Left lung (tissue), 10 donors: ENCODE results near the gene MTA2. TPM values are rescaled to one million over a fixed set of nuclear protein-coding genes. Genes with fewer than 3 reads are reported as not detected.

Source experiments
- ATAC-seq: fragments of 200-7000 bp; cut with Tn5 transposase; one replicate; pipeline ENCODE4 v1.9.1; 2020; ENCODE audit warnings: moderate library complexity
- DNase-seq, 4 donors: peaks; one replicate each; pipeline ENCODE4 v3.0.0-alpha.2; 2013 to 2020
- H3K27ac ChIP-seq, 2 donors: fragments of 200-600 bp; sonication (generic) in 1 of 2; one replicate each; pipeline versions ENCODE4 v1.5.0 to v1.8.0; 2020 to 2021
- H3K27me3 ChIP-seq, 2 donors: fragments of 200-600 bp; sonication (generic) in 1 of 2; one replicate each; pipeline versions ENCODE4 v1.5.0 to v1.8.0; 2020 to 2021
- H3K36me3 ChIP-seq, 2 donors: fragments of 200-600 bp; sonication (generic) in 1 of 2; one replicate each; pipeline versions ENCODE4 v1.5.0 to v1.8.0; 2020 to 2021
- H3K4me1 ChIP-seq, 2 donors: fragments of 200-600 bp; one replicate each; pipeline ENCODE4 v1.8.0; 2021
- H3K4me3 ChIP-seq, 2 donors: fragments of 200-600 bp; sonication (generic) in 1 of 2; one replicate each; pipeline versions ENCODE4 v1.5.0 to v1.8.0; 2020 to 2021; ENCODE audit warnings: mild to moderate bottlenecking in 1 of 2
- H3K9me3 ChIP-seq, 2 donors: fragments of 200-600 bp; sonication (generic) in 1 of 2; one replicate each; pipeline versions ENCODE4 v1.5.0 to v1.8.0; 2020 to 2021
- intact Hi-C, 2 donors: fragments of 100-400 bp; cut with DNase I; formaldehyde crosslinking; loops; one replicate each; pipeline versions ENCODE4 v1.11.2 to v1.14.2; 2022
- polyA plus RNA-seq, 6 donors: library from polyadenylated mRNA; unstranded; fragments of 120-200 nt; gene quantifications; one replicate each; pipeline ENCODE4 v1.2.1, GENCODE V29; 2013; ENCODE audit not compliant: insufficient read length in 6 of 6
- total RNA-seq, 2 donors: library from RNA; stranded (reverse); fragmentation: NEBNext Ultra II Directional; extraction: Animal tissue kit (Norgen Biotek cat#: 25700); gene quantifications; one replicate each; pipeline ENCODE4 v1.2.1, GENCODE V29; 2021
- TF ChIP-seq, protein P1 (sequence below), 2 donors: fragments of 200-600 bp; sonication (generic) in 1 of 2; IDR thresholded peaks; one replicate each; pipeline versions ENCODE4 v1.5.0 to v1.8.0; 2021; ENCODE audit warnings: antibody characterized with exemption in 2 of 2
- donor health status: DM: no; HTN: yes; CAD: no.
- donor health status: DM: no; HTN: no; CAD: no.

MTA2 gene
- total and polyA plus RNA-seq, 8 donors, result 67.1 to 110 (median 94.4) TPM

DNA sequence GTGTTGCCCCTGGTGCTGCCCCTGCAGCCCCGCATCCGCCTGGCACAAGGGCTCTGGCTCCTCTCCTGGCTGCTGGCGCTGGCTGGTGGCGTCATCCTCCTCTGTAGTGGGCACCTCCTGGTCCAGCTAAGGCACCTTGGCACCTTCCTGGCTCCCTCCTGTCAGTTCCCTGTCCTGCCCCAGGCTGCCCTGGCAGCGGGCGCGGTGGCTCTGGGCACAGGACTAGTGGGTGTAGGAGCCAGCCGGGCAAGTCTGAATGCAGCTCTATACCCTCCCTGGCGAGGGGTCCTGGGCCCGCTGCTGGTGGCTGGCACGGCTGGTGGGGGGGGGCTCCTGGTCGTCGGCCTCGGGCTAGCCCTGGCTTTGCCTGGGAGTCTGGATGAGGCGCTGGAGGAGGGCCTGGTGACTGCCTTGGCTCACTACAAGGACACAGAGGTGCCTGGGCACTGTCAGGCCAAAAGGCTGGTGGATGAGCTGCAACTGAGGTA, 11.7 kb upstream of the MTA2 start:
- Histone ChIP-seq H3K4me3 (peak overlapping the region in 1 of 2 donors; percentile 88), H3K9me3 (no peaks in the 10 kb centered on the region), H3K36me3 (peaks cover 0 to 56% of the 10 kb centered on the region in 2 donors), H3K4me1 (peaks cover 11 to 48% of the 10 kb centered on the region in 2 donors), H3K27ac (peak overlapping the region; percentile 95 to 96), H3K27me3 (no peaks in the 10 kb centered on the region)
- TF ChIP-seq, protein P1, sequence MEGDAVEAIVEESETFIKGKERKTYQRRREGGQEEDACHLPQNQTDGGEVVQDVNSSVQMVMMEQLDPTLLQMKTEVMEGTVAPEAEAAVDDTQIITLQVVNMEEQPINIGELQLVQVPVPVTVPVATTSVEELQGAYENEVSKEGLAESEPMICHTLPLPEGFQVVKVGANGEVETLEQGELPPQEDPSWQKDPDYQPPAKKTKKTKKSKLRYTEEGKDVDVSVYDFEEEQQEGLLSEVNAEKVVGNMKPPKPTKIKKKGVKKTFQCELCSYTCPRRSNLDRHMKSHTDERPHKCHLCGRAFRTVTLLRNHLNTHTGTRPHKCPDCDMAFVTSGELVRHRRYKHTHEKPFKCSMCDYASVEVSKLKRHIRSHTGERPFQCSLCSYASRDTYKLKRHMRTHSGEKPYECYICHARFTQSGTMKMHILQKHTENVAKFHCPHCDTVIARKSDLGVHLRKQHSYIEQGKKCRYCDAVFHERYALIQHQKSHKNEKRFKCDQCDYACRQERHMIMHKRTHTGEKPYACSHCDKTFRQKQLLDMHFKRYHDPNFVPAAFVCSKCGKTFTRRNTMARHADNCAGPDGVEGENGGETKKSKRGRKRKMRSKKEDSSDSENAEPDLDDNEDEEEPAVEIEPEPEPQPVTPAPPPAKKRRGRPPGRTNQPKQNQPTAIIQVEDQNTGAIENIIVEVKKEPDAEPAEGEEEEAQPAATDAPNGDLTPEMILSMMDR (IDR thresholded peaks at IDR 0.05), result no peak
- intact Hi-C loops, result no loop called here
- no peak for DNase-seq
- no peak for ATAC-seq

DNA sequence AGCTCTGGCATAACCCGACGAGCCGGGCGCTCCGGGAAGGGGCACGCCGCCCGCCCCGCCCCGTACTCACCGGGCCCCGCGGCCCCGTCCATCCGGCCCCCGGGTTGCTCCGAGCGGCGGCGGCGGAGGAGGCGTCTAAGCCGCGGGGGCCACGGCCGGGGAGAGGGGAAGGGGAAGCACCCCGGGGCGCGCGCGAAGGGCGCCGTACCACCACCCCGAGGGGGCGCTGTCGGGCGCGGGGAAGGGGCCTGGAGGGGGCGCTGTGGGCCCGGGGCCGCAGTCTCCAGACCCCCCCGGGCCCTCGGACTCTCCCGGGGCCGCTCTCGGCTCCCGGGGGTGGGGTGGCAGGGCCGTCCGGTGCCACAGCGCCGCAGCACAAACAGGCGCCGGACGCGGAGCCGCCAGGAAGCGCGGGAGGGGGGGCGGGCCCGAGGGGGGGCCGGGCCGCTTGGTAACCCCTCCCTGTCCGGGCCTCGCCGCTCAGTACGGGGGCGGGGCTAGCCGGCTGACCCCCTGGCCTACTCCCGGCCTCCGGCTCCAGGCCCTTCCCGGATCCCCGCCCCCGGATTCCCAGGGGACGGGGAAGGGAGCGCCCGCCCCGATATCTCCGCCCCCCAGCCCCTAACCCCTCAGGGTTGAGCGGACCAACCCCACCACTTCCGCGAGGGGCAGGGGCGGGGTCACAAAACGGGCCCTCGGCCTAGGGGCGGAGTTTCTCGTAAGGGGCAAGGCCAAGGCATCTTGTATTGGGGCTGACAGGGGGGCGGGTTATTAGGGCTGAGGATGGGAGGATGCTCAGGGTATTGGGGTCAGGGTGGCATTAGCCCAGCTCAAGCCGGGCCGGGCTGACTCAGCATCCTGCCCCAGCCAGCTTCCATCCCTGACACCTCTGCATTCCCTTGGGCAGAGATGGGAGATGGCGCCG, 11.0 kb upstream of the MTA2 start, which contains the start of the genes EML3 and ROM1:
Gene EML3 (minus strand): TSS at position 410 of the 925 bp plus-strand sequence. CDS start 318 bp downstream, at position 92.
Gene ROM1 (plus strand): TSS at position 892 of the 925 bp plus-strand sequence. CDS start 25 bp downstream, at position 917.
- Histone ChIP-seq H3K36me3 (peaks cover 0 to 61% of the 10 kb centered on the region in 2 donors), H3K9me3 (no peaks in the 10 kb centered on the region), H3K27me3 (no peaks in the 10 kb centered on the region), H3K27ac (peak within 1 kb of the TSS; percentile 95 to 96), H3K4me1 (peaks cover 11 to 55% of the 10 kb centered on the region in 2 donors), H3K4me3 (peak within 1 kb of the TSS; percentile 79 to 88)
- ATAC-seq (peak; percentile 86), DNase-seq (peak; percentile 68 to 96 (median 89))
- intact Hi-C loops, result no loop called here
- TF ChIP-seq, protein P1 (IDR thresholded peaks at IDR 0.05), result peak; percentile 90 to 97

DNA sequence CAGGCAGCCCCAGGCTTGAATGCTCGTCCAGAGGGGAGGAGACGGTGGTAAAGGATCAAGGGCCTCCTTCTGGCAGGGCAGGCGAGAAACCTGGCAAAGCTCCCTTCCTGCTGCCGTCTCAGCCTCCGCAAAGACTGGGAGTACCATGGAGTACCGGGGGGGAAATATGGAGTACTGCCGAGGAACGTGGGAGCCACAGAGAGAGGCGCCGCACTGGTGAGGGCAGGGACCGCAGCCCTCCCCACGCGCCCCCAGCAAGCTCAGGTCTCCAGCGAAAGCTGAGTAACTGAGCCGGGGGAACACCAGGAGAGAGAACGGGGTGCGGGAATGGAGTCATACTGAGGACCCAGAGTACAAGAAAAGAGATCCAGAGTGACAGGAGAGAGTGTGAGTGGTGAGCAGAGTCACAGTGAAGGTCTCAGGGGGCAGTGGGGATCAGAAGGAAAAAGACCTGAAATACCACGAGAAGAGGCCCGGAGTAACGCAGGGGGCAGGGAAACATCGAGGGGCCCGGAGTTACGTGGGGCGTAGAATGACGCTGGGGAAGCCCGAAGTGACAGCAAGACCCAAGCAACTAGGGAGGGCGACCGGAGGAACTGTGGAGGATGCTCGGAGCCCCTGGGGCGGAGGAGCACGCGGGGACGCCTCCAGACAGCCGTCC, 10.2 kb upstream of the MTA2 start:
- H3K36me3 ChIP-seq, result peaks cover 0 to 62% of the 10 kb centered on the region in 2 donors
- peaks cover 11 to 60% of the 10 kb centered on the region in 2 donors for H3K4me1 ChIP-seq
- H3K27ac ChIP-seq, result peak overlapping the region; percentile 95 to 96
- TF ChIP-seq, protein P1 (IDR thresholded peaks at IDR 0.05), result no peak
- H3K9me3 ChIP-seq, result no peaks in the 10 kb centered on the region
- H3K4me3 ChIP-seq, result peak overlapping the region; percentile 79 to 88
- intact Hi-C loops, result no loop called here
- DNase-seq (peak in 3 of 4 donors; percentile 59 to 82 (median 71)), ATAC-seq (peak; percentile 44)
- no peaks in the 10 kb centered on the region for H3K27me3 ChIP-seq

DNA sequence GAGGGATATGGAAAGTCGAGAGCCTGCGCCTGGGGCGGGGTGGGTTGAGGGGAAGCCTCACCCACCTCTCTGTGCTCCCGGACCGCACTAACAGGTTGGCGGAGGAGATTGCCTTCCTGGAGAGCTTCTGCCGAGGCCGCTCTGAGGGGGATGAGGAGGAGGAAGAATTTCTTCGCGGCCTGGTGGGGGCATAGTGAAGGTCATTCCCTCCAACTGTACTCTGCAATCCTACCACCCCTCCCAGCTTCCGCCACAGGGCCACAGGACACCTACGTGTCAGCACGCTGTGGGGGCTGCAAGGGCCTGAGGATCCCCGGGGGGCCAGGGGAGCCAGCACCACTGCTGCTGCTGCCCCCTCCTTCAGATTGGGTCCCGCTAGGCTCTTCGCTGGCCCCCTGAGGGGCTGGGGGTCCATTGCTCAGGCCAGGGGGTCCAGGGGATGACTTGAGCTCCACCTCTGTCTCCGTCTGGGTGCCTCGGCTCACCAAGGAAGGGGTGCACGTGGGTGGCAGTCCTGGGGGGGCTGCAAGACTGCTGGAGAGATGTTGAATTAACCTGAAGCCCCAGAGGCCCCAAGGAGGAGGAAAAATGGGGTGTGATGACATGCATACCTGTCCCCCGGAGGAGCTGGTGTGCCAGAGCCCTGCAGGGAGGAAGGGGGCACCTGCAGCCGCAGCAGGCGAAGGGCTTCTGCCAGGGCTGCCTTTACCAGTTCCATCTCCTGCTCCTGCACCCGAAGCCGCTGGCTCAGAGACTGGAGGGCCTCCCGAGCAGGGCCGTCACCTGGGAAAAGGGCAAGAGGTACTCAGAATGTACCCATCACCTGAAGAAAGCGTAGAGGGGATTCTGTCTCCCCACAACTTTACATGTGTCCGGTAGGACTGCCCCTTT, 9.4 kb upstream of the MTA2 start:
- intact Hi-C loops, result no loop called here
- Histone ChIP-seq H3K4me3 (peak overlapping the region; percentile 79 to 88), H3K36me3 (peaks cover 0 to 61% of the 10 kb centered on the region in 2 donors)

More for the DNA sequence above, 9.4 kb upstream of the MTA2 start:
- no peaks in the 10 kb centered on the region for H3K27me3 ChIP-seq
- H3K9me3 ChIP-seq, result no peaks in the 10 kb centered on the region
- no peak for ATAC-seq
- peak overlapping the region; percentile 95 to 96 for H3K27ac ChIP-seq
- H3K4me1 ChIP-seq, result peaks cover 11 to 60% of the 10 kb centered on the region in 2 donors
- TF ChIP-seq, protein P1 (IDR thresholded peaks at IDR 0.05), result no peak
- no peak for DNase-seq
